ENCODE measurements around the gene PEX1. TPM values are rescaled to one million over a fixed set of nuclear protein-coding genes. Genes with fewer than 3 reads are reported as not detected.
"Not testable (repeated sequence)": the region's sequence is repeated elsewhere in the genome, so short reads cannot be mapped to it uniquely, and the experiment has no call there.

PEX1 gene
- total RNA-seq = 10 to 100 TPM; 12.9 to 13.2 TPM

DNA sequence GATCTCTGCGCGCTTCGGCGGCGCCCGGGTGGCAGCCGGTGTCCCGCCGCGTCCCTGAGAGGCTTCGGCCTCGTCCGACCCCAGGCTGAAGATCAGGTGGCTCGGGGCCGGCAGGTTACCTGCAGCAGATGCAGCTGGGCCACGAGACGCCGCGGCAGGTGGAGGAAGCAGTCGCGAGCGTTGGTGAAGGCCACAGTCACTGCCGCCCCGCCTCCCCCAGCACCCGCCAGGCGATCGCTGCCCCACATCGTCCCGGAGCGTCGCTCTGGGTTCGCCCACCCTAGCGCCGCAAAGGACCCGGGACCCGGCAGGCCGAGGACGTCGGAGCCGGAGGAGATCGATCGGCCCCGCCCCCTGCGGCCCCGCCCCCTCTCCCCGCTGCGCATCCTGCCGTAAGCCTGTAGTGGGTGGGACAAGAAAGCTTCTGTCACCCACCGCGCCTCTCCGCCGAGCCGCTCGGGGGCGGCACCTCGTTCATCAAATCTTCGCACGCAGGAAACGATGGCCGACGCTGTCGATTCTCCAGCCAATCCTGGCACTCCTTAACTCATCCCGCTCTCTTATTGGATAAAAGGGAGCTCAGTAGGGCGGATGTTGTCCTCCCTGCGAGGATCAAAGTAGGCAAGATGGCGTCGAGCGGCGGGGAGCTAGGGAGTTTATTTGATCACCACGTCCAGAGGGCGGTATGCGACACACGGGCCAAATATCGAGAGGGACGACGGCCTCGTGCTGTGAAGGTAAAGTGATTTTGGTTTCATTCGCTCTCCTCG is at the start of gene PEX1, which contains the start of gene RBM48:
Gene PEX1, minus strand, starts transcription at position 333 of the 770 bp plus-strand sequence. Its CDS starts 85 bp downstream, at position 248.
Gene RBM48, plus strand, starts transcription at position 608 of the 770 bp plus-strand sequence. Its CDS starts 19 bp downstream, at position 627.
- H3K9me3 Mint-ChIP-seq = no peaks in the 10 kb centered on the region
- peaks cover 3% of the 10 kb centered on the region for H3K36me3 Mint-ChIP-seq (ENCODE audit: low read depth)
- H3K27me3 Mint-ChIP-seq (ENCODE audit: low read depth) = no peaks in the 10 kb centered on the region
- peak within 1 kb of the TSS; percentile 84 for H3K4me3 Mint-ChIP-seq
- H3K4me1 Mint-ChIP-seq (ENCODE audit: low read depth) = peaks cover 22% of the 10 kb centered on the region
- peak; percentile 97 for DNase-seq
- H3K27ac Mint-ChIP-seq = peak within 1 kb of the TSS; percentile 91
- intact Hi-C loops (cut with micrococcal nuclease) = loop anchor here (1.0 to 5.0 kb wide), 17 partner anchors 62 to 704 kb away; partner anchors contain the start of genes ANKIB1, CYP51A1, FAM133B and GATAD1
- CTCF ChIA-PET = interaction anchor here (0.6 to 1.6 kb wide), 18 partner anchors 8 to 648 kb away, joined by 3 to 8 read pairs (median 3); partner anchors contain the start of genes AKAP9, FAM133B and MTERF1

DNA sequence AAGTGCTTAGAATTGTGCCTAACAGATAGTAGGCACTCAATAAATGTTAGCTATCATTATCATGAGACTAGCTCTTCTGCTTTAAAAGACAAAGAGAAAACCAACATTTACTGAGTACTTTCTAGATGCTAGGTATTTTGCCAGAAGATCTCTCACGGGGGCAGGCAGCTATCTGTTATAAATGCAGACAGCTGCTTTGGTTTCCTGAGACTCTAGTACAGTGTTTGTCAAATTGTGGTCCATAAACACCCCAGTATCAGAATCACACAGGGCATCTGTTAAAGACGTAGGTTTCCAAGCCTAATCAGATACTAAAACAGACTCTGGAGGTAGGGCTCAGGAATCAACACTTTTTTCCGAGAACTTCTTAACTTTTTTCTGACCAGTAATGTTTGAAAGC is 48.0 kb upstream of the PEX1 start:
- peaks cover 27% of the 10 kb centered on the region for H3K36me3 Mint-ChIP-seq (ENCODE audit: low read depth)
- H3K9me3 Mint-ChIP-seq = no peaks in the 10 kb centered on the region
- H3K4me3 Mint-ChIP-seq = no peak overlapping the region
- intact Hi-C loops (cut with micrococcal nuclease) = no loop called here
- CTCF ChIA-PET = interaction anchor here (0.5 kb wide), 1 partner anchor 9 kb away, joined by 3 read pairs; no protein-coding TSS in a partner anchor
- no peaks in the 10 kb centered on the region for H3K27me3 Mint-ChIP-seq (ENCODE audit: low read depth)
- no peak overlapping the region for H3K27ac Mint-ChIP-seq
- H3K4me1 Mint-ChIP-seq (ENCODE audit: low read depth) = peaks cover 2% of the 10 kb centered on the region
- no peak for DNase-seq

DNA sequence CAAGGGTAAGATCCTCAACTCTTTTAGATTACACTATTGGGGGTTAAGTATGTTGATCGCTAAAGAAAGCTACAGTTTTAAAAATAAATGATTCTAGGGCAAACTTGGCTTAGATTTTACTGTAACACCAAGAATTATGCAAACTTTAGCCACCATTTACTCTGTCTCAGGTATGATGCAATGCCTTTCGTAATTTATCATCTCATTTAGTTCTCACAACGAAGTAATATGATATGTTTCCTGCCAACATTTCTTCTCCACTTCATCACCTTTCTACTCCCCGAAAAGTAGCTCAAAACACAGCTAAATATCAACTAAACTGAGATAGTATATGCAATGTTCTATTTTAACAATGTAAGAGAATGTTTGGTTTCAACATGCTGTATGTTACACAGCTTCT is 40.8 kb upstream of the PEX1 start:
- H3K27ac Mint-ChIP-seq = peak overlapping the region; percentile 48
- intact Hi-C loops (cut with micrococcal nuclease) = no loop called here
- DNase-seq = no peak
- no peaks in the 10 kb centered on the region for H3K9me3 Mint-ChIP-seq
- peaks cover under 1% of the 10 kb centered on the region for H3K4me1 Mint-ChIP-seq (ENCODE audit: low read depth)
- peaks cover 12% of the 10 kb centered on the region for H3K36me3 Mint-ChIP-seq (ENCODE audit: low read depth)
- no peaks in the 10 kb centered on the region for H3K27me3 Mint-ChIP-seq (ENCODE audit: low read depth)
- CTCF ChIA-PET = no interaction called here
- no peak overlapping the region for H3K4me3 Mint-ChIP-seq

DNA sequence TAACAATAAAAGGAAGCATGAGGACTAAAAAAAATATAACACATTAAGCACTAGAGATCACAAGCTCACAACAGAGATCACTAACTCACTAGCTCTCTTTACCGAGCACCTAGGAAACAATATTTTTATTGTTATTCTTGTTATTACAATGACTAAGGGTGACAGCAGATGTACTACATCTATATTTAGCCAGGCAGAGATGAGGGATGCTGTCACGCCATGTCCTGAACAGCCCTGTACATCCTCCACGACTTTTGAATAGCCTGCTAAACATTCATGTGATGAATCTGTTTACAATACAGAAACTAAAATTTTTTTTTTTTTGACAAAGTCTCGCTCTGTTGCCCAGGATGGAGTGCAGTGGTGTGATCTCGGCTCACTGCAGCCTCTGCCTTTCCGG is 39.1 kb upstream of the PEX1 start:
- CTCF ChIA-PET = interaction anchor here (0.7 to 1.5 kb wide), 2 partner anchors 9 to 23 kb away, joined by 3 to 6 read pairs; partner anchors contain the start of gene FAM133B
- no peak overlapping the region for H3K4me3 Mint-ChIP-seq
- H3K27ac Mint-ChIP-seq = no peak overlapping the region

DNA sequence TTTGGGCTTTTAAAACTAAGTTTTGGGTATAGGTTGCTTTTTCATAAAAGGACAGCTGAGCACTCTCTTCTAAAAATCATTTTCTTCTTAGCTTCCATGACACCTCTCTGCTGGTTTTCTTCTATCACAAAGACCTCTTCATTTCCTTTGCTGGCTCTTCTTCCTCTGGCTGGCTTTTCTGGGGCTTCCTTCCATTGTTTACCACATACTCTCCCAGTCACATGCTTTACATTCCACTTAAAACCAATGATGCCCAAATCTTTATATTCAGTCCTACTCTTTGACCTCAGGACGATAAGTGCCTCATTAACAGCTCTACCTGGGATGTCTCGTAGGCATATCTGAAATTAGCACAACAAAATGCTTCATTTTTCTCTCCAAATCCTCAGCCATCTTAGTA is 35.0 kb upstream of the PEX1 start:
- Mint-ChIP-seq H3K36me3 (ENCODE audit: low read depth) (peaks cover 7% of the 10 kb centered on the region), H3K27ac (peak overlapping the region; percentile 21), H3K27me3 (ENCODE audit: low read depth) (no peaks in the 10 kb centered on the region), H3K9me3 (no peaks in the 10 kb centered on the region), H3K4me3 (no peak overlapping the region), H3K4me1 (ENCODE audit: low read depth) (no peaks in the 10 kb centered on the region)
- intact Hi-C loops (cut with micrococcal nuclease) = no loop called here
- no peak for DNase-seq
- CTCF ChIA-PET = no interaction called here

More for the DNA sequence above, 39.1 kb upstream of the PEX1 start:
- Mint-ChIP-seq H3K9me3 (no peaks in the 10 kb centered on the region), H3K27me3 (ENCODE audit: low read depth) (no peaks in the 10 kb centered on the region), H3K4me1 (ENCODE audit: low read depth) (no peaks in the 10 kb centered on the region), H3K36me3 (ENCODE audit: low read depth) (peaks cover 11% of the 10 kb centered on the region)
- no peak for DNase-seq
- intact Hi-C loops (cut with micrococcal nuclease) = no loop called here

DNA sequence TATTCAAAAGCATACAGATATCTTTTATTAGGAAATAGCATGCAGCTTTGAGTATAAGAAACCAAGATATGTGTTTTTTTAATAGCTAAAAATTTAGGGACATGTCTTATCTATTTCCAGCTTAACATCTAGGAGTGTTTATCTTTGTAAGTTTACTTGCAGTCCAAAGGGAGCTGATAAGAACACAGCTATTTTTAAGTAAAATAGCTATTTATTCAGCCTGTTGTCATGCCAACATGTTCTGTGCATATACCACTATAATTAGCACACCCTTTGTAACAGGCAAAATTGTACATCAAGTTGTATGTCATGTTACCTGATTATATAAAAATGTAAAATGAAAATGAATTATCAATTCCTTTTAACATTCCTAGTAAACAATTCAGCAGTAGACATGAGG is 32.3 kb upstream of the PEX1 start:
- no peak for DNase-seq
- Mint-ChIP-seq H3K9me3 (no peaks in the 10 kb centered on the region), H3K27me3 (ENCODE audit: low read depth) (no peaks in the 10 kb centered on the region), H3K4me3 (no peak overlapping the region), H3K4me1 (ENCODE audit: low read depth) (no peaks in the 10 kb centered on the region), H3K36me3 (ENCODE audit: low read depth) (peaks cover 3% of the 10 kb centered on the region), H3K27ac (no peak overlapping the region)
- CTCF ChIA-PET = no interaction called here
- intact Hi-C loops (cut with micrococcal nuclease) = no loop called here

DNA sequence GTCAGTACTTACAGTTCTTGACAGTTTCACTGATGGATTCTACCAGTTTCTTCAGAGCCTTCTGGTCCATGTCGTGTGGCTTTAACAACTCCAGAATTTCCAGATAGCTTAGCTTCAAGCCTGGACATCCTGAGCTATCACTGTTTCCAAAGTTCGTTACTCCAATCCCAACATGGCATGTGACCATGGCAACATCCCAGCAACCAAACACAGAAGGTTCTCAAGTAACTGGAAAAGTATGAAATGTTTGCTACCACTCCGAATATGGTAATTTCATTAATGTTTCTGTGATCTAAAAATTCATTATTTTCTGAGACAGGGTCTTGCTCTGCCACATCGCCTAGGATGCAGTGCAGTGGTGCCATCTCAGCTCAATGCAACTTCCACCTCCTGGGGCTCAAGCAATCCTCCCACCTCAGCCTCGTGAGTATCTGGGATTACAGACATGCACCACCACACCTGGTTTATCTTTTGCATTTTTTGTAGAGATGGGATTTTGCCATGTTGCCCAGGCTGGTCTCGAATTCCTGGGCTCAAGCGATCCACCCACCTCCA is 29.6 kb upstream of the PEX1 start:
- CTCF ChIA-PET = interaction anchor here (0.6 kb wide), 1 partner anchor 36 kb away, joined by 5 read pairs; no protein-coding TSS in a partner anchor
- H3K27ac Mint-ChIP-seq = no peak overlapping the region
- intact Hi-C loops (cut with micrococcal nuclease) = no loop called here

DNA sequence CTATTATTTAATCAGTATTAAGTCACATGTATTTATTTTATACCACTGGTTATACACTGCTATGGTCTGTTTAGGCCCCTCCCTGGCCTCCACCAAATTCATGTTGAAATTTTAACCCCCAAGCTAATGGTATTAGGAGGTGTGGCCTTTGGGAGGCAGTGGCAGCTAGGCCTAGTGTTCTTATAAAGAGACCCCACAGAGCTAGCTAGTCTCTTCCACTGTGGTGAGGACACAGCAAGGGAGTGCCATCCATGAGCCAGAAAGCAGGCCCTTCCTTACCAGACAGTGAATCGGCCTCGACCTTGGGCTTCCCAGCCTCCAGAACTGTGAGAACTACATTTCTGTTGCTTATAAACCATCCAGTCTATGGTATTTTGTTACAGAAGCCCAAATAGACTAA is 28.9 kb upstream of the PEX1 start:
- Mint-ChIP-seq H3K9me3 (no peaks in the 10 kb centered on the region), H3K27me3 (ENCODE audit: low read depth) (no peaks in the 10 kb centered on the region), H3K36me3 (ENCODE audit: low read depth) (no peaks in the 10 kb centered on the region), H3K4me3 (no peak overlapping the region), H3K4me1 (ENCODE audit: low read depth) (no peaks in the 10 kb centered on the region), H3K27ac (no peak overlapping the region)
- no peak for DNase-seq
- intact Hi-C loops (cut with micrococcal nuclease) = no loop called here
- CTCF ChIA-PET = interaction anchor here (1.0 kb wide), 1 partner anchor 53 kb away, joined by 3 read pairs; no protein-coding TSS in a partner anchor

More for the DNA sequence above, 29.6 kb upstream of the PEX1 start:
- no peak for DNase-seq
- H3K27me3 Mint-ChIP-seq (ENCODE audit: low read depth) = no peaks in the 10 kb centered on the region
- H3K4me3 Mint-ChIP-seq = no peak overlapping the region
- peaks cover 1% of the 10 kb centered on the region for H3K36me3 Mint-ChIP-seq (ENCODE audit: low read depth)
- H3K9me3 Mint-ChIP-seq = no peaks in the 10 kb centered on the region
- H3K4me1 Mint-ChIP-seq (ENCODE audit: low read depth) = no peaks in the 10 kb centered on the region

DNA sequence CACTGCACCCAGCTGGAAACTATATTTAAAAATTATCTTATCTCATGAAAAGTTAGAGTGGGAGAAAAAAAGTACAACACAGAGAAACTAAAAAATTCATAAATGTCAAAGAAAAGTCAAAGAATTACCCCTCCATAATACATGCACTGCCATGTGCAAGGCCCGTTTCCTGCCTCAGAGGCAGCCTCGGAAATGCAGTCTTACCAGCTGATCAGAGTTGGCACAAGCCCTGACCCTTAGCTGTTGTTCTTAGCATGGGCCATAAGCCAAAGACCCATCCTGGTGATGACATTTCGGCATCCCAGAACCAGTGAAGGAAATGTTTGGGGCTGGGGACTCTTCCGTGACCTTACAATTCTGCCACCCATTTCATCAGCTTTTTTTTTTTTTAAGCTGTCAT is 21.9 kb upstream of the PEX1 start:
- no peak overlapping the region for H3K4me3 Mint-ChIP-seq
- H3K27ac Mint-ChIP-seq = no peak overlapping the region
- H3K36me3 Mint-ChIP-seq (ENCODE audit: low read depth) = no peaks in the 10 kb centered on the region
- H3K4me1 Mint-ChIP-seq (ENCODE audit: low read depth) = no peaks in the 10 kb centered on the region
- CTCF ChIA-PET = no interaction called here
- H3K9me3 Mint-ChIP-seq = no peaks in the 10 kb centered on the region
- no peak for DNase-seq
- H3K27me3 Mint-ChIP-seq (ENCODE audit: low read depth) = no peaks in the 10 kb centered on the region
- intact Hi-C loops (cut with micrococcal nuclease) = no loop called here

DNA sequence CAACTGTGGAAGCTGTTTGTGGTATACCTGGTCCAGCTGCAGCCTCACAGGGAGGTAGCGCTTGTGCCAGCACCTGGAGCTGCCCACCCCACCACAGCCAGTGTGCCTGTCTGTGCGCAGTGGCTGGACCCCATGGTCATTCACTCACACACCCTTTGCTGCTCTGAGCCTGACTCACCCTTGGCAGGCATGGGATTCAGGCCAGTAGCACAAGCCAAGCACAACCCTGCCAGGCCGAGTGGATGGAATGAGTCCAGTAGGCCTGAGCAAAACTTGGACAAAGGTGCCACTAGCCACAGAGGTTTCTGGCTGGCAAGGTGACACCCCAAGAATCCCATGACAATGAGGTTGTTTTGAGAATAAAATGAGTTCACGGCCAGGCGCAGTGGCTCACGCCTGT is 19.3 kb upstream of the PEX1 start:
- no peak overlapping the region for H3K4me3 Mint-ChIP-seq
- no peak overlapping the region for H3K27ac Mint-ChIP-seq
- H3K36me3 Mint-ChIP-seq (ENCODE audit: low read depth) = no peaks in the 10 kb centered on the region
- intact Hi-C loops (cut with micrococcal nuclease) = no loop called here
- CTCF ChIA-PET = no interaction called here
- DNase-seq = no peak
- H3K9me3 Mint-ChIP-seq = no peaks in the 10 kb centered on the region
- H3K27me3 Mint-ChIP-seq (ENCODE audit: low read depth) = no peaks in the 10 kb centered on the region
- no peaks in the 10 kb centered on the region for H3K4me1 Mint-ChIP-seq (ENCODE audit: low read depth)

DNA sequence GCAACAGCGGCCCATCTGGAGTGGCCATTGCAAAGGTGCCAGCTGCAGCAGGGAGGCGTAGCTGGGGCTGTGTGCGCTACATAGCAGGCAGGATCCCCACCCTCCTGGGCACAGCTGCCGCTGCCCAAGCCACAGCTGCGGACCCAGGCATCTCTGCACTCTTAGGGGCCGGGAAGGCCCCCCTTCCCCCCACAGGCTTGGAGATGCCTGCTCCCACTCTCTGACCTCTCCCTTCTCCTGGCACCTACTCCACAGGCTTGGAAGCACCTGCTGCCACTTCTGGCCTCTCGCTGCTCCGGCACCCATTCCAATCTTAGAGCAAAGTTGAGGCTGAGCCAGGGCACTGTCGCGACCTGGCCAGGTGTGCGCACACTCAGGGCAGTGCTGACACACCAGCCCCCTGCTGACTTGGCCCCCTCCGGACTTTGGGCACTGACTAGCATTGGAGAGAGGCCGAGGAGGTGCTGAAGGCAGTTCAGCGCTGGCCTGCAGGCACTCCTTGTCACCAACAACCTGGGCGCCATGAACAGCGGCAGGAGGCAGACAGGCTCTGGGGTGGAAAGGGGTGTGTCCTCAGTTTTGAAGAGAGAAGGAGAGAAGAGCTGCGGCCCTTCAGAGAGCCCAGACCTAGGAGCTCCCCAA is 18.7 kb upstream of the PEX1 start:
- Mint-ChIP-seq H3K27ac (no peak overlapping the region), H3K9me3 (no peaks in the 10 kb centered on the region), H3K4me3 (no peak overlapping the region), H3K27me3 (ENCODE audit: low read depth) (no peaks in the 10 kb centered on the region), H3K4me1 (ENCODE audit: low read depth) (no peaks in the 10 kb centered on the region), H3K36me3 (ENCODE audit: low read depth) (no peaks in the 10 kb centered on the region)
- intact Hi-C loops (cut with micrococcal nuclease) = no loop called here
- CTCF ChIA-PET = no interaction called here
- no peak for DNase-seq

DNA sequence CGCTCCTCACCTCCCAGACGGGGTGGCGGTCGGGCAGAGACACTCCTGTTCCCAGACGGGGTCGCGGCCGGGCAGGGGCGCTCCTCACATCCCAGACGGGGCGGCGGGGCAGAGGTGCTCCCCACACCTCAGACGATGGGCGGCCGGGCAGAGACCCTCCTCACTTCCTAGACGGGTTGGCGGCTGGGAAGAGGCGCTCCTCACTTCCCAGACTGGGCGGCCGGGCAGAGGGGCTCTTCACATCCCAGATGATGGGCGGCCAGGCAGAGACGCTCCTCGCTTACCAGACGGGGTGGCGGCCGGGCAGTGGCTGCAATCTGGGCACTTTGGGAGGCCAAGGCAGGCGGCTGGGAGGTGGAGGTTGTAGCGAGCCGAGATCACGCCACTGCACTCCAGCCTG is 16.8 kb upstream of the PEX1 start:
- H3K36me3 Mint-ChIP-seq (ENCODE audit: low read depth); H3K27me3 Mint-ChIP-seq (ENCODE audit: low read depth): not testable (repeated sequence)

More for the DNA sequence above, 16.8 kb upstream of the PEX1 start:
- H3K4me1 Mint-ChIP-seq (ENCODE audit: low read depth); CTCF ChIA-PET; H3K27ac Mint-ChIP-seq; intact Hi-C loops (cut with micrococcal nuclease); H3K4me3 Mint-ChIP-seq; H3K9me3 Mint-ChIP-seq; DNase-seq: not testable (repeated sequence)
